ENCODE data around the gene GNB3.

- TF ChIP-seq POLR2AphosphoS5 (IDR thresholded peaks at IDR 0.05) (no peak), POLR2A (IDR thresholded peaks at IDR 0.05) (no peak), CTCF (IDR thresholded peaks at IDR 0.05) (no peak)
Measured at GRCh38 chr12:6849427-6849826, 8.7 kb downstream of the GNB3 start.

Data from gastroesophageal sphincter (tissue), 3 donors.